Stimulated activated CD4-positive, alpha-beta T cell treated with anti-CD3 and anti-CD28 coated beads, TNF-alpha, amount 100 ng/mL, for 48 hours (primary cell): ENCODE data around the gene MSMP.

ENCODE experiments used
- DNase-seq, 3 donors: peaks; one replicate each; pipeline ENCODE4 v3.0.0-alpha.2; 2020; ENCODE audit warnings: low read depth in 3 of 3

MSMP gene, protein sequence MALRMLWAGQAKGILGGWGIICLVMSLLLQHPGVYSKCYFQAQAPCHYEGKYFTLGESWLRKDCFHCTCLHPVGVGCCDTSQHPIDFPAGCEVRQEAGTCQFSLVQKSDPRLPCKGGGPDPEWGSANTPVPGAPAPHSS

DNA sequence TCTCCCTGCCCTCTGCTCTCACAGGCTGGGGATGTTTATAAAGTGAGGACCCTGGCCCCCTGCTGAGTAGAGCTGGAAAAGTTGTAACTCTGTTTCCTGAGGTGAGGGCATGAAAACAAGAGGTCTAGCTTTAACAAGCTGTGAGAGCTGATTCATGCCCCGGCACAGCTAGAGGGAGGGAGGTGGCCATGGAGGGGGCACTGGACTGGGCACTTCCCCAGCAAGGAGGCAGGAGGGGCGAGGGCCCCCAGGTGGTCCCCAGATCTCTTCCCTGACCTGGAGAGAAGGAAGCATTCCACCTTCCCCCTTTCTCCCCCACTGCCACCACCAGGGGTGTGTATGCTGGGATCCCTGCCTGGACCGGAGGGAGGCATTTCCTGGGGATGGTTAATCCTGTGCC is at the start of gene MSMP:
Gene MSMP (minus strand): TSS at position 13 of the 400 bp plus-strand sequence. CDS start 147 bp downstream, outside the sequence.
- no peak for DNase-seq

DNA sequence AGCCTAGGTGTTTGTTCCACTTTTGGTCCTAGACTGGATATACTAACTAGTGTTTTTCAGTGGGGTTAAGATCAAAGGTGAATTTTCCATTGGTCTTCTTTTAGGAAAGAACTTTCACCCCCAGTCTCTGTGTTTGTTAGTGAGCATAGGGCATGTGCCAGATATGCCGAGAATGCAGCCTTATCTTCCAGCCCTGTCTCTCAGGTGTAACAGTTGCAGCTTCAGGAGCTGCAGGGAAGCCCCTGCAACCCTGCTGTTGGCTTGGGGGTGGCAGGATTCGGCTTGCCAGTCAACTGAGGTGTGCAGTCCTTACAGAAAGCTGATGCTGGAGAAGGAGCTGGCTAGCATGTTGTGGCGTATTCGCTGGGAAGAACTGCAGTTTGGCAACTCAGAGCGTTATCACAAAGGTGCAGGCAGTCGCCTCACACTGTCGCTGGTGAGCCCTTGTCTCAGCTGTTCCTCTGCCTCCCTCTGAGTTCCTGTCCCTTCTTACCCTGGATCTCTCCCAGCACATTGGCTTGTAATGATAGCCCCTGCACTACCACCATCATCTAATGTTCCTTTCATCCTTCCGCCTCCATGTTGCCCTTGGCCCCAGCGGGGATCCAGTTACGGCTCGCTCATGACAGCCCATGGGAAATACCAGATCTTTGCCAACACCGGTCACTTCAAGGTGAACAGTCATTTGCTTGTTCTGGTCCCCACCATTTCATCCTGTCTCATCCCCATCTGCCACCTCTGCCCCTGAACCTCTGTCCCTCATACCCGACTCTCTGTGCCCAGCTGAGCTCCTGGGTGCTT is 47.5 kb upstream of the MSMP start:
- DNase-seq, result no peak

DNA sequence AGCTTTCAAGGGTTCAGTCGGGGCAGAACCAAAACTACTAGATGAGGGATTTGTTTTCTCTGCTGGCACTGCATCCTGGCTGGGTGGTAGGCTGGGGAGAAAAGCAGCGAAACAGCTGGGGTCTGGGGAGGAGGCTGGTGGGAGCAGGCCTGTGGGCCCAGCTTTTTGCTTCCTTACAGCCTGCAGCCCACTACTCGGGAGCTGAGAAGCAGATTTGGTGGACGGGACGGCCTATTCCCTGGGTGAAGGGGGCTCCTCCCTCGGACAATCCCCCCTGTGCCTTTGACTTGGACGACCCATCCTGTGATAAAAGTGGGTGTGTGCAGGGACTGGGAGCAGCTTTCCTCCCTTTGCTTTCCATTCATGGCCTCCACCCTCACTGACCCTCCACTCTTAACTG is 46.5 kb upstream of the MSMP start:
- DNase-seq, result no peak

DNA sequence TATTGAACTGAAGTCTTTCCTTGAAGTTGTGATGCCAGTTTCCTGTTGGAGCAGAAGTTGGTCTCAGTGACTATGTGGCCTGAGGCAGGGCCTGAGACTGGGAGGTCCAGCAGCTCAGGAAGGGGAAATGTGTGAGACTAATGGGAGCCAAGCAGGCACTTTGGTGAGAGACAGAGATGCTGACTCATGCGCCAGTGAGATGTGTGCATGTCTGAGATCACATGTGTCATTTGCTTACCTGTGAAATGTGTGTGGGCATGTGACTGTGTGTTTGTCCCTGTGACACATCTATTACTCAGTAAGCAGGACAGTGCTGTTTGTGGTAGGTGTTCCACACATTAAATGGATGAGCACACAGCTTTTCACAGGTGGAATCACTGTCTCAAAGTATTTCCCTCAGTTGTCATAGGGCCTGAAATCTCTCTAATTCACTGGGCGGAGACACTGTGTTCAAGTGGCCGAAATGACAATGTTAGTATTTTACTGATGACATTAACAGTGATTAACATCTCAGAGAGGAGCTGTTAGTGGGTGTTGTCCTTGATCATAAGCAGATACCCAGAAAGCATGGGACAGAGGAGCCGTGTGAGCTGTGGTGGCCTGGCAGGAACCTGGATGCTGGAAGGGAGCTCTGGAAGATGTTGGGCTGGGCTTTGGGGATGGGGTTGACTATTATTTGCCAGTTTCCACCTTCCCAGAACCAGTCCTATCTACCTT is 44.7 kb upstream of the MSMP start:
- peak; percentile 25 to 50 (median 48) for DNase-seq

DNA sequence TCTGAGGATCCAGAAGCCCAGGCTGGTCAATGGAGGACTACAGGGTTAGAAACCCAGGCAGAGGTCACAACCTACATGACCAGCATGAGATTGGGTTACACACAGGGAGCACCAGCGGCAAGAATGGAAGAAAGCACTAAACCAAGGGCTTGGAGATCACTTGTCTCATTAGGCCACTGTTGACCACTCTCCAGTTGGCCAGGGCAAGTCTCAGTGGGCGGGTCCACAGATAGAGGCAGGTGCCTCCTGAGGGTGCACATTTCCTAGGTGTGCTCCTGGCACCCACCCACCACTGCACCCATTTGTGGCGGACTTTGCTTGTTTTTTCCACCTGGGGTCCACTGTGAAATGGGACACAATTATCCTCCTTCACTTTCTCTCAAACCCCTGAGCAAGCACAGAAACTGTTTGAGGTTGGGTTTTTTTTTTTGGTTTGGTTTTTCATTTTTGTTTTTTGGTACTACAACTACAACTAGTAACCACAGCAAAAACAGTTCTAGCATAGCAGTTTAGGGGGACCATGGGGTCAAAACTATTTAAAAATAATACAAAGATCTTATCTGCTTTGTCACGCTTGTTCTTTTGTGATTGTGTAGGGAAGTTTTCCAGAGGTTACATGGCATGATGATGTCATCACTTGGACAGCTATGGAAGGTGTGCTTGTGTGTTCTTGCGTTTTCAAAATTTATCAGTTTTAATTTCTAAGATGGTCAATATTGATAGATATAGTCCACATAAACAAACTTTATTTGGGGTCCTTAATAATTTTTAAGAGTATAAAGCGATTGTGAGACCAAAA is 43.4 kb upstream of the MSMP start:
- DNase-seq, result no peak

DNA sequence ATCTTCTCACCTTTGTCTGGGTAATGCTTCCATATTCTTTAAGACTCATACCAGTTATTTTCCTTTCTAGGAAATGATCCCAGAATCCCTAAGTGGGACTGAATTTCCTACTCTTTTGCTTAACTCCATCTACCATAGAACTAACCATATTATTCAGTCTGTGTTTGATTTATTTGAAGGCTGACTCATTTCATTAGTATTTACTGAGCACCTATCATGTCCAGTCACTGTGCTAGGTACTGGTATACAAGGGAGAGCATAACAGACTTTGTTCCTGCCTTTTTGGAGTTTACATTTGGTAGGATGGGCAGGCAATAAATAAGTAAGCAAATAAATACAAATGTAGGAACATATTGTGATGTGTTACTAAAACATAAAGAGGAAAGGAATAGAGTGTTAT is 41.6 kb upstream of the MSMP start:
- no peak for DNase-seq

DNA sequence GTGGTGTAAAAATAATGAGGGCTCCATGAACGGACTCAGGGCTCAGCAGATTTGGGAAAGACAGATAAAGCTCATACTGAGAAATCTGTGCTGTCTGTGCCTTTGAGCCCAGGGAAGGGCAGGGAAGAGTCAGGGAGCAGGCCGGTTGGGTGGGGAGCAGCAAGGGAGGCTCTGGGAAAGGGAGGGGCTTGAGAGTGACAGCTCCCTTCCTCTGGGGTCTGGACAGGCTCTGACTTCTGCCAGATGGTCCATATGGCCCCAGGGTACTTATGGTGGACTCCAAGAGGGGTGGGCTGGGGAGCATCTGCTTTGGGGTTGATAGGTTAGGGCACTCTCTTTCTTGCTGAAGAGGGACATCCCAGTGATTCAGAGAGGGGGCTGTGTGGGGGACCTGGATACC is 39.4 kb upstream of the MSMP start:
- DNase-seq, result no peak

DNA sequence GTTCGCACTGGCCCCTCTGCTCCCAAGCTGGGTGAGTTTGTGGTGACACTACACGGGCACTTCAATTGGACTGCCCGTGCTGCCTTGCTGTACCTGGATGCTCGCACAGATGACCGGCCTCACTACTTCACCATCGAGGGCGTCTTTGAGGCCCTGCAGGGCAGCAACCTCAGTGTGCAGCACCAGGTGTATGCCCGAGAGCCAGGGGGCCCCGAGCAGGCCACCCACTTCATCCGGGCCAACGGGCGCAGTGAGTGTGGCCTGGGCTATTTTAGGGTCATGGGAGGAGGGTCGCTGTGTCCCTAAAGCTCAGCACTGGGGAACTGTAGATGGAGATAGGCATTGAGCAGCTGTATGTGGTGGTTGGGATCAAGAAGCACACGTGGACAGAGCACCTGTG is 38.8 kb upstream of the MSMP start:
- DNase-seq, result no peak

DNA sequence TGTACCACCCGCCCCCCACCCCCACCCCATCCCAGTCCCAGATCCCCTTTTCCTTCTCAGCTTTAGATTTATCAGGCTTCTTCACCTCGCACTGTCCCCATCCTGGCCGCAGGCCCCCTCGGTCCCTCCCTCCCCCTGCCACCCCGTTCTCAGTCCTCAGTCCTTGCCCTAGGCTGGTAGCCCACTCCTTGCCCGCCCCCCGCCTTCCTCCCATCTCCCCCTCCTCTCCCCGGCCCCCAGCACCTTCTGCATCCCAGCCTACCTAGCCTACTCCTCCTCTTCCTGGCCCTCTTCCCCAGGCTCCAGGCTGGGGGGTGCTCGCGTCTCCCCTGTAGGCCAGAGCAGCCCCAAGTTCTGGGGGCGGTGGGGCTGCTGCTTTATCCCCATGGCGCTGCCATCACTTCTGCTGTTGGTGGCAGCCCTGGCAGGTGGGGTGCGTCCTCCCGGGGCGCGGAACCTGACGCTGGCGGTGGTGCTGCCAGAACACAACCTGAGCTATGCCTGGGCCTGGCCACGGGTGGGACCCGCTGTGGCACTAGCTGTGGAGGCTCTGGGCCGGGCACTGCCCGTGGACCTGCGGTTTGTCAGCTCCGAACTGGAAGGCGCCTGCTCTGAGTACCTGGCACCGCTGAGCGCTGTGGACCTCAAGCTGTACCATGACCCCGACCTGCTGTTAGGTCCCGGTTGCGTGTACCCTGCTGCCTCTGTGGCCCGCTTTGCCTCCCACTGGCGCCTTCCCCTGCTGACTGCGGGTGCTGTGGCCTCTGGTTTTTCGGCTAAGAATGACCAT is 38.1 kb upstream of the MSMP start:
- no peak for DNase-seq

DNA sequence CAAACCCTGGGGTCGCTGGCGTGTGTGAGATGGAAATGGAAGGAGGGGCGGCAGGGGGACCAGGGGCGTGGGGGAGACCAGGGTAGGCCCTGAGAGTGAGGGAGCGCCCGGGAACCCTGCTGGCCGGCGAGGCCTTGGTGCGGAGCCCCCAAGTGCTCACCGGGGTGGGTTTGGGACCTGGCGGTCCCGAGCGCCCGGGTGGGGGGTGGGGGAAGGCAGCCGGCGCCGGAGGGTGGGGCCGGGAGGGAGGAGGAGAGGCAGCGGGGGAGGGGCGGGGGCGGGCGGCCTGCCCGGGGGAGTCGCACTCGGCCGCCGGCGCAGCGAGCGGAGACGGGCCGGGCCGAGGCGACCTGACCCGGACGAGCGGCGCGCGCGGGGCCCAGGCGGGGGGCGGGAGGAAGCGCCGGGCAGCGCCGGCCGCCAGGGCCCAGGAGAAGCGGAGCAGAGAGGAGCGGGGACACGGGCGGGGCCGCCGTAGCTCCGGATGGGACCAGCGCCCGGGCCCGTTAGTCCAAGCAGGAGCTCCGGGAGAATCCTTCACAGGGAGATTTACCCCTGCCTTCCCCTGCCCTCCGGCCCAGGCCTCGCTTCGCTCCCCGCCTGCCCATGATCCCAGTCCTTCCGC is 37.3 kb upstream of the MSMP start, which contains the start of gene NPR2:
Gene NPR2 (plus strand): TSS at position 295 of the 625 bp plus-strand sequence. CDS start 818 bp downstream, outside the sequence.
- DNase-seq, result no peak

DNA sequence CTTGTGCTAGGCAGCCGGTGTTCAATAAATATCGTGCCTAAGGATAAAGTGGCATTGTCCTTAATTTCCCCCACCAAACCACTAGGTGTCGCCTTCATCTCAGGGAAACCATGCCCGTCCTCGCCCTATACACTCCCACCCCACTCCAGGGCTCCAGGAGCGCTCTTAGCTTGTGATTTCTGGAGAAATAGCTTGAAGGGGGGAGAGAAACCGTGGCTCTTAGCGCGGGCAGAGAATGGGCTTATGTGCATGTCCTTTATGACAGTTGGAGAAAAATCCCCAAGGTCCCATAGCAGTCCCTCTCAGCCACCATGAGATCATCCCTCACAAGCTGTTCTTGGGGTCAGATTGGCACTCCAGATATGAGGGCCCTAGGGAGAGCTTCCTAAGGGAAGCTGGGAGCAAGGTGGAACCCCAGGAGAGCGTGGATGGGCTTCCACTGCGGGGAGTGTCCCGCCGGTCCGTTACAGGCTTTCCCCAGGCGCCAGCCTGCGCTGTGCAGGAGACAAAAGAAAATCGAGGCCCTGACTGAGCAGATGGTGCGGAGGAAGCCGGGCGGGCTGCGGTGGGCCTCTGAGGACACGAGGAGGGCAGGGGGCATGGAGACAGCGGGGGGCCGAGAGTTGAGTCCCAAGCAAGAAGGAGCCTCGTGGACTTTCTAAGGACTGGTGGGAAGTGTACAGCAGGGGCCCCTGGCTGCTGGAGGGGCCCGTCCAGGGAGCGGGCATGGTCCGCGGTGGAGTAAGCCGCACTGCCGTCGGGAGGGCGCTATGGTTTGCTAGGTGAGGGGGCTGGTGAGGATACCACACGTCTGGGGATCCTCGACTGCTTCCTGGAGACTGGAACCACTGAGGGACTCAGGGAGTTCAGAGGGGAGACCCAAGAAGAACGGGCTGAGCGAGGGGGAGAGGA is 36.6 kb upstream of the MSMP start:
- DNase-seq, result peak in 2 of 3 donors; percentile 21 to 31

DNA sequence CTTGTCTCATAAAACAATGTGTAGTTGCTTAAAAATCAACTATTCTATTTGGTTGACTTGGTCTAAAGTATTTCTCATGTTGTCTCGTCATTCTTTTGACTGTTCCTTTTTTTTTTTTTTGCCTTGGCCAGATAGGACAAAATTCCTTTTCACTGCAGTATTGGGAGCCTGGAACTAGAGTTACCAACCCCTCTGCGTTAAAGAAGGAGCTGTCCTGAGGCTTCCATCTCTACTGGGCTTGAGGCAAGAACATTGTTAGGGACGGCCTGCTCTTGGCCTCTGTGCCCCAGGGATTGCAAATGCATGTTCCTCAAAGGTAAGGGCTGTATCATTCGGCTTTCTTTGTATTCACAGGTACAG is 35.9 kb upstream of the MSMP start:
- no peak for DNase-seq

DNA sequence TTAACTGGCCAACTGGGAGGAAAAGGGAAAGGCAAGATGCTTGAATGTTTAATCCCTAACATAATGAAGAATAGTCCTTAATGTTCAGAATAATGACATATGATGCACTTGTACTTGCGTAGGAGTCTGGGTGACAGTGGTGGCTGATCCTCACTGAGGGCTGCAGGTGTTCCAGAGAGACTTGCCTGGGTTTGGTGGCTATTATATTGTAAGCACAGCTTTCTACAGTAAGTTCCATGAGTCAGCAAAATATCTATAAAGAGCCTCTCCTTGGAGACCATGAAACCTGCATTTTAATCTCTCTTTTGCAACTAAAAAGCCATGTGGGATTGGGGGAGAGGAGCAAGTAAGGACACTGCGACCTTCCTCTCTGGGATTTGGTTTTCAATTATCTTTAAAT is 35.5 kb upstream of the MSMP start:
- DNase-seq, result no peak

DNA sequence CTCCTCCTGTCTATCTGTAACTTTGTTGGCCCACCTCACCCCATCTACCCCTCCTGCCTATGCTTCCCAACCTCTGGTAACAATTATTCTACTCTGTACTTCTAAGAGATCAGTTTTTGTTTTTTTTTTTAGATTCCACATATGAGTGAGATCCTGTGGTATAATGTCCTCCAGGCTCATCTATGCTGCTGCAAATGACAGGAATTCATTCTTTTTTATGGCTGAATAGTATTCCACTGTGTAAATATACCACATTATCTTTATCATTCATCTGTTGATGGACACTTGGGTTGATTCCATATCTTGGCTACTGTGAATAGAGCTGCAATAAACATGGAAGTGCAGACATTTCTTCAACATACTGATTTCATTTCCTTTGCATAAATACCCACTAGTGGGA is 29.3 kb upstream of the MSMP start:
- no peak for DNase-seq

DNA sequence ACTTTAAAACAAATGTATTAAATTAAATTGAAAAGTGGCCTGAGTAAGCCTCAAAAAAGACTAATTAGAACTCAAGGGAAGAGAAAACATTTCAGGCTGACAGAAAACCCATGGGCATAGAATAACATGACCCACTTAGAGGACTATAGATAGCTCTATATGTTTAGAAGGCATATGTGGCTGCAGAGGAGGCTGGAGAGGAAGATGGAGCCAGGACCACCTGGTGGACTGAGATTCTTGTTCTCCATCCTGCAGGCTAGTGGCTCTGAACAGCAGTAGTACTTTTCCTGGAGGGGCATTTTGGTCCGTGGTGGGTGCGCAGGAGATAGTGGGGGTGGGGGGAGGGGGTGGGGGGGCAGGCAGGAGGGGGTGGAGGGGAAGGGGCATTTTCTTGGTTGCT is 27.0 kb upstream of the MSMP start:
- no peak for DNase-seq

DNA sequence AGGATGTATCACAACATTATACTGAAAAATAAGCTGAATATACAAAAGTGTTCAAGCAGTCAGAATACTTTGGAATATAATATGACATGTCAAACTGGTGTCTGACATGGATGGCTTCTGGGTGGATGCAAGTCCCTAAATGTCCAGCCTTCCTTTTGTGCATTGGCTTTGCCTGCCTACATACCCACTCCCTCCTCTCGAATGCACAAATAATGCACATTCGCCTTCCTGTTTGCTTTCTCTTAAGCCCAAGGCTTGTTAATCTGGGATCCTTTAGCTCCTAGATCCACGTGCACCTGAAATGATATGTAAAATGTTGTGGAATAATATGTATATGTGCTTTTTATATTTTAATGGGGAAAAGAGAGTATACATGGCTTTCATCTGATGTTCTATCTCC is 24.4 kb upstream of the MSMP start:
- no peak for DNase-seq

DNA sequence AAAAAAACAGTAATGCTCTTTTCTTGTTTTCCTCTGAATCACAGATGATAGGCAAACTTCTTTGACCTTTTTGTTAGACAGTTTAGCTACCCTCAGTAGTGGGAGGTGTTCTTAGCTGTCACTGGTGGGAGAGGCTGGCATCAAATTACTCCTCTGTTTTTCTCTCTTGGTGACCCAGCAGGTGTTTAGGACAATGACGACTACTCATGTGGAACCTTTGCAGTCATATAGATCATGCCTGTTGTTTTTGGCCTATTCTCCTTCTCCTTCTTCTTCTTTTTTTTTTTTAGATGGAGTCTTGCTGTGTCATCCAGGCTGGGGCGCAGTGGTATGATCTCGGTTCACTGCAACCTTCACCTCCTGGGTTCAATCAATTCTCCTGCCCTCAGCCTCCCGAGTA is 21.9 kb upstream of the MSMP start:
- no peak for DNase-seq

DNA sequence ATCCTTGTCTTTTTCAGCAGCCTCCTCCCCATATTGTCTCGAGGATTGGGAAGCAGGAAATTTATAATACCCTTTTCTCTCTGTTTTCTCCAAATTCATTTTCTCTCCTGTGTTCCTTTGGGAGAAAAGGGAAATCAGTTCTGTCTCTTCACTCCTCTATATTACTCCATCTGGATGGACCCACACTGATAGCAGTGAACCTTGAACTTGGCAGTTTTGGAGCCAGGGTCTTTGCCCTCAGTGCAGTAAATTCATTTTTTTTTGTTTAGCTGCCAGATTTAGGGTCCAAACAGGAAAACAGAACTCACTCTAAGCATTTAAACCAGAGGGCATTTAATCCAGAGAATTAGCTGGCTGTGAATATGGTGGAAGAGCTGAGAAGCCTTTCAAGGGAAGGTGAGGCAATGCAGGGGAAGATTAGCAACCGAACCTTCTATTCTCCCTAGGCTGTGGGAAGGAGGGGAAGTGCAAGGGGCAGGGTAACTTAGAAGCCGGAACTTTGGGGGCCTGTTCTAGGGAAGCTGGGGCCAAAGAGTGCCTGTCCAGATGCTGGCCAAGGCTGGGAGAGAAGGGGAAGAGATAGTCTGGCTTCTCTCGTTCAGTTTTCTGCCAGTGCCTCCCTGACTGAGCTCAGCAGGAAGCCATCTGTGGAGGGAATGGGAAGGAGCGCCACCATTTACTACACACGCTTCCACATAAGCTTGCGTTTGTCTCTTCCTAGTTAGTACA is 21.0 kb upstream of the MSMP start:
- no peak for DNase-seq

DNA sequence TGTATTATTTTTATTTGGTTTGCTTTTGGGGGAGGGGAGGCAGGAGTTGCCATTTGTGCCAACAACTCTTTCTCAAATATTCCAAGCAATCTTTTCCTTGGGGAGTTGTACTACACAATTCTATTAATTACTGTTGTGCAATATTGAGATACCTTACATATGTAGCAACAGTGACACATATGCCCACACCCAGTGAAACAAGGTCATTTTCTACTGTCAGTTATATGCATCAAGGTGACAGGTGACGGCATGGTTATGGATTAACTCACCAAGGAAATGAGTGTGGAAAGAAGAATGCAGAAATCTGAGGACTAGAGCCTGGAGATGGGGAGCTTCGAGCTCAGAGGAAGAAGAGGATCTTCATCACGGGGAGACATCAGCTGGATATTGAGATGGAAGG is 17.9 kb upstream of the MSMP start:
- no peak for DNase-seq
